SIG-M5 treated with dmso at 0.1 percent for 504 hours (cell line): Measurements from ENCODE around the gene ACAP3.

ENCODE experiments used
- DNase-seq: peaks from one replicate; lab custom pipeline; 2025; ENCODE audit not compliant: unreplicated experiment; lab: John Stamatoyannopoulos, UW

The ACAP3 gene

DNA sequence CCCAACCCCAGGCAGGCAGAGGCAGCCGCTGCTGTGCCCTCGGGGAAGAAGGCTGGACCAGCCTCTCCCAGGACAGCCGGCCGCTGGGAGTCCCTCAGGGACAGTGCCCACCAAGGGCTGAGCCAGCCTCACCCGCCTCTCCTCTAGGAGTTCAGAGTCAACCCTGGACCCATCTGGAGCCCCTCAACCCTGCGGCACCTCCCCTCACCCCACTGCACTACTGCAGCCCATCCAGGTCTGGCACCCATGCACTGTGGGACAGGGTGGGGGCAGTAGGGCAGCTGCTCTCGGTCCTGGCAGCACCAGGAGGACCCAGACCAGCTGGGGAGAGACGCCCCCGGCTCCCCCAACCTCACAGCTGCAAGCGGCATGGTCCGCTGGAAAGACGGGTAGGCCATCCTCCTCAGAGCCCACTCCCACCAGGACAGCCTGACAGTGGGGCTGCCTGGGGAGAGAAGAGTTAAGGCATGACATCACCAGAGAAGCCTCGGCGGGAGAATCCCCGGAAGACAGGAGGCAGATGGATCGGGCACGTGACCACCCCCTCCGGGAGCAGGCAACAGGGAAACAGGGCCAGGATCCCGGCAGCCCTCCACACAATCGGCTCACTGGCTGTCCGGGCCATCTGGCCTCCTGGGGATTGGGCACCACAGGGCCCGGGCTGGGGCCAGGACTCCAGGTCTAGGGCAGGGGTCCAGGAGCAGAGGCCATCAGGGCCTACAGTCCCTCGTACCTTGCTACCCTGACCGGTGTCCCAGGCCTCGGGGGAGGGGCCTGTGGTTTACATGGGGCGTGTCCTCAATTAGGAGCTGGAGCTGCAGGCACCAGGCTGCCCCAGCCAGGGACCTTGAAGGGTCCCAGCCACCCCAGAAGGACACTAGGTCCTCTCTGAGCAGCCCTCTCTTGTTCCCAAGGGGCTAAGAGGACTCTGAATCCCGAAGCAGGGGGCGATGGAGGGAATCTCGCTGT, 3.1 kb downstream of the ACAP3 start:
- no peak for DNase-seq

DNA sequence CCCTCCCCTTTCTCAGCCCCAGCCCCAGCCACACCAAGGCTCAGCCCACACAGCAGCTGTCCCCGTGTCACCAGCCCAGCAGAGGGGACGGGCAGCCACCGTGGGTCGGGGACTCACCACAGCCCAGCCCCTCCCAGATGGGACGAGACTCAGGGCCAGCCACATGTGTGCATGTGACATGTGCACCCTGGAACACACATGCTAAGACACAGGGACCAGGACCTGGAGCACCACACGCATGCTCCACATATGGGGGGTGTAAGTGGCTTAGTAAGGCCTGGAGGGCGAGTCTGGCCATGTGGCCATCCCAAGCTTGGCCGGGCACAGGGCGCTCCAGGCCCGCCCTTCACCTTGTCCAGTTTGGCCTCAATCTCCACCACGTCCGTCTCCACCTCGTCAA, 4.0 kb downstream of the ACAP3 start:
- no peak for DNase-seq

DNA sequence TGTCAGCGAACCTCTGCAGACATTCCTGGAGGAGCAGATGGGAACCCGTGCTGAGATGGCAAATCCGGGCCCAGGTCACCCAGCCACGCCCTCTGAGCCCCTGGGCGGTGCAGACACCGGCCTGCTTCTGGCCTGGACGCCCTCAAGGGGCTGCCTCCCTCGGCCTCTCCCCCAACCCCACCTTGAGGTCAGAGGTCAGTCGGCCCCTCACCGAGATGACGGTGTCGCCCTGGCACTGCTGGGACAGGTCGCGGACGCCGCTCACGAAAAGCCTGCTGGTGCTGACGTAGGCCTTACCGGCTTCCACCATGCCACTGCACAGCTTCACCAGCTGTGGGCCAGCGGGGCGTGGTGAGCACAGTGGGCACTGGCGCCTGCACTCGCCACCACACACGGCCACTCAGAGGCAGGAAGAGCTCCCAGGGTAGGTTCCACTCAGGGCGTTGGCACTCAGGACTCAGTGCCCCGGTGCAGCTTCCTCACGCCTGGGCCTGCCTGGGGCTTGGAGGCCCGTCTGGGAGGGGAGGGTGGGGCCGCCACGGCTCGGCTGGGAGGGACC, 4.7 kb downstream of the ACAP3 start:
- no peak for DNase-seq

DNA sequence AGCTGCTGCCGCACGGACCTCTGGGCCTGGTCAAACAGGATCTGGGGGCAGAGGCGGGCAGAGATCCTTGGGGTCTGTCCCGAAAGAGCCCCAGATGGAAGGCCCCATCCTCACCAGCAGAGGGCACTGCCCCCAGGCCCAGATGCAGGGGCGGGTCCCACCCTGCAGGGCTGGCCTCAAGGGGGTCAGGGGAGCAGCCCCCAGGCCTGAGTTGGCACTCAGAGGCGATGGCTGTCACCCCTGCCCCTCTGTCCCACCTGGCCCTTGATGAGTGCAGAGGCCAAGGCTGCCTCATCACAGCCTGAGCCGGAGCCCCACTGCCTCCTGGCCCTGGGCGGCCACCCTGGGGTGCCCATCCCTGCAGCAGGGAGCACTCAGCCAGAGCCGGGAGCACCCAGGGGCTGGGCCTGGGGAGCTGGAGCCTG, 5.7 kb downstream of the ACAP3 start:
- DNase-seq = no peak

DNA sequence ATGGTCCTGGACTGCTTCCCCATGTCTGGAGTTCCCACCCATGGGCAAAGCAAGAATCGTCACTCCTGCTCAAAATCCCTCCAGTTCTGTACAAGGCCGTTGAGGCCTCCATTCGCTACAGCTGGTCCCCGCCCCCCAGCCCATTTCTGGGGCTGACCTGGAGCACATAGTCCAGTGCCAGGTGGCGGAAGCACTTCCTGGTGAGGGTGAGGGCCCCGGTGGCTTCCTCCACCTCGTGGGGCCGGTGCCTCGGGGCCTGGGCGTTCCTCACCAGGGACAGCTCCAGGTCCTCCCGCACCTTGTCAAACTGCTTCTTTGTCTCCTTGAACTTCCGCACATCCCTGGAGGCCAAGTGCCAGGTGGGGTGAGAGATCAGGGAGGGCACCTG, 7.4 kb downstream of the ACAP3 start:
- no peak for DNase-seq

DNA sequence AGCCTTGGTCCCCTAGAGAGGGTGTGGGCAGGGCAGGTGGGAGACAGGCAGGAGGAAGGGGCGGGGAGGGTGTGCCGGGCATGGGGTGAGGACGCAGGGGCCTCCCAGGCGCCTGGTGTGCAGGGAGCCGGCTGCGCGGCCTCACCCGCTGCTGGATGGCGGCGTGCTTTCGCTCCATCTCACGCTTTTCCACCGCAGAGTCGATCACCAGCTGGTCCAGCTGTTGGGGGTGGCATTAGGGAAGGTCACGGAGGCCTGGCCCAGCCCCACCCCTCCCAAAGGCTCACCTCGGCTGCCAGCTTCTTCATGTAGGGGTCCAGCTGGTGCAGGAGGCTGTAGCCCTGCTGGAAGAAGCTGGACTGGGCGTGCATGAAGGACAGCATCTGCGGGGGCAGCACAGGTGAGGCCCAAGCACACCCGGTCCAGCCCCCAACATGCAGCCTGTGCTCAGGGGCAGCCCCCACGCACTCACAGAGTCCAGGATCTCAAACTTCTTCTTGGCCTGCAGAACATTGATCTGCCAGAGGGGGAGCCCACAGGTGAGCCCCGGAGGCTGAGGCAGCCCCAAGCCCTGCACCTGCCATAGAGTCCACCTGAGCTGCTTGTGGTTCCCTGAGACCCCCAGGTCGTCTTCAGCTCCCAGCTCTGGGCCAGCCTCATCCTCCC, 7.9 kb downstream of the ACAP3 start:
- no peak for DNase-seq

DNA sequence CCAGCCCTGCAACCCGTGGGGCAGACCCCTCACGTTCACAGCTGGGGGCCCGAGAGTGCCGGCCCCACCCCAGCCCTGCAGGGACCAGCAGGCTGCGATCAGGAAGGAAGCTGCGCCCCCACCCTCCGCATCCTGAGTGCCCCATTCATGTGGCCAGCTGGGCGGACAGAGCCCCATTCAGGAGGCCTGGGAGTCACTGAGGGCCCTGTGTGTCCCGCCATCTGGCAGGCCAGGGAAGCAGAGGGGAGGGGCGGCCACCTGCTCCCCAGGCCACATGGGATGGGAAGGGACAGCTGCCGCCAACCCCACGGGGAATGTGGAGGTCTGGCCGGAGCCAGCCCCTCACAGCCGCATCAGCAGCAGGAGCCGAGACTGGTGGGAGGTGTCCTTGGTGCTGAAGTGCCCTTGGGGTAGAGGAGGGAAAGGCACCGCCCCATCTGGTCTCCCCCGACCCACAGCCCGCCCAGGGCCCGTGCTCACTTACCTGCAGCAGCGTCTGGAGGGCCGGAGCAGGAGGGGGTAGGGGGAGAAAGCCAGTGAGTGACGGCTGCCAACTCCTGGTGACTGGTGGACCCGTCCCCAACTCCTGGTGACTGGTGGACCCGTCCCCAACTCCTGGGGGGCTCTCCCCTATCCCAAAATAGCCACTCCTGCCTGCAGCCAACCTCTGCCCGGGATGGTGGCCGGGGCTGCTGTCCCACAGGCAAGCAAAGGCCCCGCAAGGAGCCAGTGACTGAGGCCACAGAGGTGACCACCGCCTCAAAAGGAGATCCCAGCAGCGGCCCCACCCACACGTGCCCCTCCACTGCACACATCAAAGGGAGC, 8.7 kb downstream of the ACAP3 start:
- no peak for DNase-seq

DNA sequence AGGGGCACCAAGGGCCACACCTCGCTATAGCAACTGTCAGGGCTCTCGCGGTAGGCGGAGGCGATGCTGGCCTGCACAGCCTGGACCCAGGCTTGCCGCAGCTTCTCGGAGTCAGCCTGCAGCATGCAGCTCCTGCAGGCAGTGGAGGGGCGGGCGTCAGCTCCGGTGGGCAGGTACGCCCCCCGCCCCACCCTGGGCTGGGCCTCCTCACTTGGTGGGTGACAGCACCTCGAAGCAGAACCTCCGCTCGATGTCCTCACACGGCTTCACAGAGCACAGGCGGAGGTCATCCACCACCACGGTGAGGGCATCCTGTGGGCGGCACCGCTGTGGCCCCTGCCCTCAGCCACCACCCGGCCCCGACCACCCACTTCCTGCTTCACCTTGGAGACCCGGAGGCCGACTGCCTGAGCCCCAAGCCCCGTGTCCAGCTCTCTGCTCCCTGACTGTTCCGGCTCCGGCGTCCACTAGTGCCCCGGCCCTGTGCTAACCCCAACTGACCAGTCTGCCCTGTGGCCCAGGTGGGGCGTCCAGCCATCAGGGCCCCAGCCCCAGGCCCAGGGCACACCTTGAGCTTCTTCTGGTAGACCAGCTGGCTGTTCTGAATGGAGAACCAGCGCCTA, 9.8 kb downstream of the ACAP3 start:
- DNase-seq = no peak

DNA sequence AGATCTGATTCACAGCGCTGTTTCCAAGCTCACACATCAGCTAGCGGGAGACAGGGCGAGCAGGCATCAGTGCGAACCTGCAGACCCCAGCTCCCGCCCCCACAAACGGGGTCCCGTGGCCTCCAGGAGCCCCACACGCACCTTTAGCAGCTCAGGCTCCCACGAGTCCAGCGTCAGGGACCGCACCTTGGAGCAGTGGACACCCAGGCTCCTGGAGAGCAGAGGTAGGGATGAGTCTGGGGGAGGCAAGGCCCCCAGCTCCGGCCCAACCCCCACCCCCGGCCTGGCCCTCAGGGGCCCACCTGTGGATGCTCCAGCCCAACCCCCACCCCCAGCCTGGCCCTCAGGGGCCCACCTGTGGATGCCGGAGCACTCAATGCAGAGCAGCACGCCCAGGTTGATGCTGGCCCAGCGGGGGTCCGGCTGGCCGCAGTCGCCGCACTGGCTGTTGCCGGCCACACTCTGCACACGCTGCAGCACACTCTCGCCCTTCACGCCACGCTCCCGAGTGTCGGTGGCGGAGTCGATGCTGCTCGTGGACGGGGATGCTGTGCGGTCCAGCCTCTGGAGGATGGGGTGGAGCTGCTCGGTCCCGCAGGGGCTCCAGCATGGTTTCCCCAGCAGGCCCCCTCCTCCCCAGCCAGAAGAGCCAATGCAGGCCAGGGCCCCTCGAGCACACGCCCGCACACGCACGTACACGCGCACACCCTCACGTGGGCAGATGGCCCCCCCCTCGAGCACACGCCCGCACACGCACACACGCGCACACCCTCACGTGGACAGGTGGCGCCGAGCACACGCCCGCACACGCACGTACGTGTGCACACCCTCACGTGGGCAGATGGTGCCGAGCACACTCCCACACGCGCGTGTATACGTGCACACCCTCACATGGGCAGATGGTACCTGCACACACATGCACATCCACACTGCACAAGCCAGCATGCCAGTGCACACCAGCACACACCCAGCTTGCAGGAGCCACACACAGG, 11.4 kb downstream of the ACAP3 start:
- DNase-seq = no peak

DNA sequence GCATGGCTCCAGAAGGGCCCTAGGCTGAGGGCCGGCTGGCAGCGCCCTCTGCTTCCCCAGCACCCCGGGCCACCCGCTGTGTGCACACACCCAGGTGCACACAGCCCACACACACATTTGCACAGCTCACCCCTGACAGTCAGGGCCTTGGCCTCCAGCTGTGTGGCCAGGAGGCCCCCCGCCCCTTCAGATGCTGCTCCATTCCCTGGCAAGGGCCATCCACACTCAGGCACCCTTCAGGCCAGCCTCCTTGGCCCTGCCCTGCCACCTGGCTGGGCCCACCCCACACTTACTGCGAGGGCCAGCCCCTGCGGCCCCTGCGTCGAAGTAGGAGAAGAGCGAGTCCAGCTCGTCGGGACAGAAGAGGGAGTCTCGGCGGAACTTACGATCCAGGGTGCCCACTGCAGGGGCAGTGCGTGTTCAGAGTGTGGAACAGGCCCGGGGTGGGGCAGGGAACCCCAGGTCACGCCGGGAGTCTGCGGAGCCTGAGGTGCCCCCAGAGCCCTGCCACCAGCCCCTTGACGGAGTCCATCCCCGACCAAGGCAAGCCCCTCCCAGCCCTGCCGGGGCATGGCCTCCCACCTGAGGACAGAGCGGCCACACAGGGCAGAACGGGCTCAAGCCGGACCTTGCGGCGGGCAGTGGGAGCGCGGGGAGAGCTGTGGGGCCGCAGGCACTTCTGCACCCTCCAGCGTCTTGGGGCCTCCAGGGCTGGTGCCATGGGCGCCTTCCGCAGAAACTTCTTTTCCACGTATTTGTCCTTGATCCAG, 12.4 kb downstream of the ACAP3 start:
- no peak for DNase-seq

DNA sequence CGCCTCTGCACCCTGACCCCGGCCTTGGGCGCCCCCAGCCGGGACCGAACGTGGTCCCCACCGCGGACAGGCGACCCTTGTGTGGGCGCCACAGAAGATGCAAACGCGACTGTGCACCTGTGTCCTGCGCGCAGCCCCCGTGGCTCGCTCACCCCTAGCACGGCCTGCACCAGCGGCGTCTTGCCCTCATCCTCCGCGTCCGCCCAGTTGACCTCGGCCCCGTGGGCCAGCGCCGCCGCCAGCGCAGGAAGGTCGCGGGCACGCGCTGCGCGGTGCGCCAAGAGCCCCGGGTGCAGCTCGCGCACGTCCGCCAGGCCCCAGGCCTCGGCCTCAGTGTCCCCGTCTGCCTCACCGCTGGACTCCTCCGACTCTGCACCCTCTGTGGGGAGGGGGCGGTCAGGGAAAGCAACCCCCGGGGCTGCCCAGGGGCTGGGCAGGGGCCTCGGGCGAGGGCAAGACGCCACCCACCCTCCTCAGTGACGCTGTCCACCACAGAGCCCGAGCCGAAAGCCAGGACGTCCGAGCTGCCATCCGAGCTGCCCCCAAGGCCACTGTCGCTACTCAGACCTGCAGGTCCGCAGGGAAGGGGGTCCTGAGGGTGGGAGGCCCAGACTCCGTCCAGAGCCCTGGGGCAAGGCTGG, 13.4 kb downstream of the ACAP3 start:
- no peak for DNase-seq

DNA sequence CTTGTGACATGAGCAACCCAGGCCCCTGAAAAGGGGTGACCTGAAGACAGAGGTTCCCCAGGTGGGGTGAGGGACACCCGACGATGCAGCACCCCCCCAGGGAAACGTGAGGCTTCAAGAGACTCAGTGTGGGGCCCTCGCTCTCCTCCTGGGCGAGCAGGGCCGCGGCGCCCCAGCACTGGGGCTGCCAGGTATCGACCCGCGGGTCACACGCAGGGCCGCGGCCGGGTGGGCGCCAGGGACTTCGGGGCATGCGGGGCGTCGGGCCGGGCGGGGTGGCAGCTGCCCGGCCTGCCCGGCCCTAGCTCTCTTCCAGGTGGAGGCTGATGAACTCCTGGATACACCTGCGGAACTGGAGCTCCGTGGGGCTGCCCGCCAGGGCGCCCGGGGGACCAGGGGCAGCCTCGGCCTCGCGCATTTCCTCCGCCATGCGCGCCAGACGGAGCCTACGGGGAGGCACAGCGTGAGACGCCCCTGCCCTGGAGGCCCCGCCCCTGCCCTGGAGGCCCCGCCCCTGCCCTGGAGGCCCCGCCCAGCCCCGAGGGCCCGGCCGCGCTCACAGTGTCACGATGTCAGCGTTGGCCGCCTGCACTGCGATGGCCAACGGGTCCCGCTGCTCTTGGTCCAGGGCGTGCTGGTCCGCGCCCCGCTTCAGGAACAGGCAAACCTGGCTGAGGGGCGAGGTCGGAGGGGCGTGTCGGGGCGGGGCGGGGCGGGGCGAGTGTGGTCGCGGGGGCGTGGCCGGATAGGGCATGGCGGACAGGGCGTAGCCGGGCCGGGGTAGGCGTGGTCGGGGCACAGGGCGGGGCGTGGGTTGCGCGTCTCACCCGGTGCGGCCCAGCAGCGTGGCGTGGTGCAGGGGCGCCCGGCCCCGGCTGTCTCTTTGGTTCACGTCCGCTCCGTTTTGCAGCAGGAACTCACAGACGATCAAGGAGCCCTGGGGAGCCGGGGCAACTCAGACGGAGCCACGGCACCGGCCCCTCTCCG, 14.2 kb downstream of the ACAP3 start:
- no peak for DNase-seq

DNA sequence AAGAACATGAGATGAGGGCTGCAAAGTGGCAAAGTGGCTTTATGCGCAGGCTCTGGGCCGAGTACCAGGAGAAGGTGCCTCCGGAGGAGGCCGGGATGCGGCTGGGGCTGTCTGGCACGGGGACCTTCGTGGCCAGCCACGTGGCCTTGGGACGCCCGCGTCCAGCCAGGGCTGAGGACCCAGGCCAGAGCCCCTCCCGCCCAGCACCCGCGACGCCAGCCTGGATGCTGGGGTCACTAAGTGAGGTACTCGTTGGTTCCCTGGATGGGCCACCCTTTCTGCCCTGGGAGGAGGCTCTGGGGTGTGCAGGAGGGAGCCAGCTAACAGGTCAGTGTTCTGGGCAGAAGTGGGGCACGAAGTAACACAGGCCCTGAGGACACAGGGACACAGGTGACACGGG, 14.9 kb downstream of the ACAP3 start:
- no peak for DNase-seq

DNA sequence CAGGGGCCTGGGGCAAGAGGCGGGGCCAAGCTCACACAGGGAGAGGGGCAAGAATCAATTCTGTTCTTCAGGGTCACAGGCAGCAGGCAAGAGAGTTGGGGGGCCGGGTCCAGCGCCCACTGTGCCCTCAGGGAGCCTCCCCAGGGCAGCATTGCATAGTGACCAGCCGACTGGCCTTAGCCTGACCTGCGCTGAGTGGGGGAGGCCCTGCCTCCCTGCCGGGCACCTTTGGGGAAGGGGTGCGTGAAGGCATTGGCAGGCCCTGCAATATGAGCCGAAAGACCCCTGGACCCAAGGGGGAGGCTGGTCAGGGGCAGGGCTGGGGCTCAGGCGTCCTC, 15.3 kb downstream of the ACAP3 start:
- no peak for DNase-seq

DNA sequence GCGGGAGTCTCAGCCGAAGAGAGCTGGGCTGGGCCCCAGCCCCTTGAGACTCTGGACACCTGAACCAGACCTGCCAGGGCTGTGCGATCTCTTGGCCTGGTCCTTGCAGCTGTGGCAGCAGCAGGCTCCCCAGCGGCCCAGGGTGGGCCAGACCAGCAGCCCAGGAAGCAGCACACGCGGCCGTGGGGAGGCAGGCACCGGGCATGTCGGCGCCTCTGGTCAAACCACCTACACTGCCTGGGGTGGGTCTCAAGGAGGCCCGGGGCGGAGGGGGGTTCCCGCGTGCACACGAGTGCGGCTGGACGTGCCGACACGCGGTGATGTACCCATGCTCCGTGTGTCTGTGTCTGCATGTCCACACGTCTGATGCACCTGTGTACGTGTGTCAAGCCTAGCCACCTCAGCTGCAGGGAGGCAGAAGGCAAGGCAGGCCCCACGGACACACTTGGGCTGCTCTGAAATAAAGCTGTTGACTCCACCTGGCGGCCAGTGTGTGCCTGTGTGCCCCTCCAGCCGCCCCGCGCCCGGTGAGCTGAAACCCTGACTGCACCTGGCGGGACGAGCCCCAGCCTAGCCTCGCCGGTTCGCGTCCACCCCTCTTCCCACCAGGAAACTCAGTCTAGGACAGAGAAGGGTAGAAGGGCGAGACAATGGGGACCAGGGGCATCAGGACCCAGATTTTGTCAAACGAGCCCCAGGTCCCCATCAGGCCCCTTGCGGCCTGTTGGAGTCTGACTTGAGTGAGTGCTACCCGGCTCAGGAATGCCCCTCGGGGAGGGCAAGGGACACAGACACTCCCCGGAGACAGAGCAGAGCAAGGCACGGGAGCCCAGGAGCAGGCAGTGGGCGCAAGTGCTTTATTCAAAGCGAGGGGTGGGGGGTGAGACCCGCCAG, 15.9 kb downstream of the ACAP3 start:
- peak; percentile 49 for DNase-seq

DNA sequence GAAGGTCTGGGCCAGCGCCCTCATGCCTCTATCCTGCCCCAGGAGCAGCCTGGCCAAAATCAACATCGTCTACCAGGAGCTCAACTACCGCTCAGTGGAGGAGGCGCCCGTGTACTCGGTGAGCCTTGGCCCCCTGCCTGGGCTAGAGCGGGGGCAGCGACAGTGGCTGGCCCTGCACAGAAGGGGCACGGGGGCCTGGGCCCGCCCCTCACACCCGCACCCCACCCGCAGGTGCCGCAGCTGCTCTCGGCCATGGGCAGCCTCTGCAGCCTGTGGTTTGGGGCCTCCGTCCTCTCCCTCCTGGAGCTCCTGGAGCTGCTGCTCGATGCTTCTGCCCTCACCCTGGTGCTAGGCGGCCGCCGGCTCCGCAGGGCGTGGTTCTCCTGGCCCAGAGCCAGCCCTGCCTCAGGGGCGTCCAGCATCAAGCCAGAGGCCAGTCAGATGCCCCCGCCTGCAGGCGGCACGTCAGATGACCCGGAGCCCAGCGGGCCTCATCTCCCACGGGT, 16.7 kb downstream of the ACAP3 start:
- DNase-seq = no peak
